HepG2 (cell line): ENCODE data around the gene SIAH1. TPM values are rescaled to one million over a fixed set of nuclear protein-coding genes. Genes with fewer than 3 reads are reported as not detected.

Experiments used
- ADNP ChIP-seq: sonication (generic); formaldehyde crosslinking; IDR thresholded peaks from 2 replicates; pipeline ENCODE4 v1.4.0; 2020; ENCODE audit warnings: missing genetic modification reagents
- ARHGAP35 ChIP-seq: sonication (generic); formaldehyde crosslinking; IDR thresholded peaks from 2 replicates; pipeline ENCODE4 v1.9.0; 2022; ENCODE audit warnings: mild to moderate bottlenecking, inconsistent platforms, moderate library complexity, missing genetic modification reagents, borderline replicate concordance
- ATF1 ChIP-seq: IDR thresholded peaks from 2 replicates; pipeline ENCODE4 v1.6.1; 2016; ENCODE audit warnings: mild to moderate bottlenecking, control low read depth
- CBX2 ChIP-seq, 2 experiments: fragments of 200-600 bp in 1 of 2; sonication (generic); formaldehyde crosslinking in 1 of 2; IDR thresholded peaks; 2 replicates each; pipeline versions ENCODE4 v1.7.0 to v1.8.1; 2018 to 2022; ENCODE audit warnings: low read depth in 2 of 2, low read length in 1 of 2, mild to moderate bottlenecking in 1 of 2, missing genetic modification reagents in 1 of 2
- CC2D1A ChIP-seq: sonication (generic); formaldehyde crosslinking; IDR thresholded peaks from 2 replicates; pipeline ENCODE4 v1.8.1; 2023; ENCODE audit warnings: mild to moderate bottlenecking, missing genetic modification reagents
- DMAP1 ChIP-seq: IDR thresholded peaks from 2 replicates; pipeline ENCODE4 v1.6.1; 2016
- GTF2F1 ChIP-seq: fragments of 150-350 bp; IDR thresholded peaks from 2 replicates; pipeline ENCODE4 v1.6.1; 2014; ENCODE audit warnings: low read length
- GZF1 ChIP-seq: sonication (generic); formaldehyde crosslinking; IDR thresholded peaks from 2 replicates; pipeline ENCODE4 v1.5.1; 2020; ENCODE audit warnings: mild to moderate bottlenecking, missing genetic modification reagents
- KMT2A ChIP-seq: sonication (generic); formaldehyde crosslinking; IDR thresholded peaks from 2 replicates; pipeline ENCODE4 v1.4.0; 2020; ENCODE audit warnings: missing genetic modification reagents
- PTBP1 ChIP-seq: fragments of 200-400 bp; formaldehyde crosslinking; IDR thresholded peaks from 2 replicates; pipeline ENCODE4 v1.6.1; 2018; ENCODE audit warnings: low read length, low read depth; ENCODE audit not compliant: poor library complexity, severe bottlenecking
- TBP ChIP-seq: sonication (generic); formaldehyde crosslinking; IDR thresholded peaks from 2 replicates; pipeline ENCODE4 v1.5.0; 2020; ENCODE audit warnings: missing genetic modification reagents
- TP53 ChIP-seq: sonication (generic); formaldehyde crosslinking; conservative IDR thresholded peaks from 2 replicates; pipeline ENCODE4 v1.4.0; 2020; ENCODE audit warnings: missing genetic modification reagents
- ZFAT ChIP-seq: sonication (generic); formaldehyde crosslinking; conservative IDR thresholded peaks from 2 replicates; pipeline ENCODE4 v1.8.1; 2023; ENCODE audit warnings: missing genetic modification reagents, inconsistent platforms
- ZNF282 ChIP-seq: fragments of 450-650 bp; IDR thresholded peaks from 2 replicates; pipeline ENCODE4 v1.6.1; 2018; ENCODE audit not compliant: partially characterized antibody
- ZNF543 ChIP-seq: sonication (generic); formaldehyde crosslinking; IDR thresholded peaks from 2 replicates; pipeline ENCODE4 v1.4.0; 2020; ENCODE audit warnings: mild to moderate bottlenecking, missing genetic modification reagents
- ZNF552 ChIP-seq: sonication (generic); formaldehyde crosslinking; IDR thresholded peaks from 2 replicates; pipeline ENCODE4 v1.9.0; 2022; ENCODE audit warnings: missing genetic modification reagents, mild to moderate bottlenecking, borderline replicate concordance
- ZSCAN30 ChIP-seq: sonication (generic); formaldehyde crosslinking; IDR thresholded peaks from 2 replicates; pipeline ENCODE4 v1.5.0; 2020; ENCODE audit warnings: mild to moderate bottlenecking, missing genetic modification reagents
- polyA plus RNA-seq, 8 experiments: library from polyadenylated mRNA; depleted of rRNA in 3 of 8; stranded (reverse) in 7 of 8; unstranded in 1 of 8; fragments of >200 nt; fragmentation: Illumina TruSeq in 4 of 8; extraction: Trizol in 4 of 8; gene quantifications; 2 replicates each; pipeline versions ENCODE4 v1.2.1 to v1.2.3, GENCODE V29; 2011 to 2016; ENCODE audit warnings: low read depth in 4 of 8, missing spikeins in 1 of 8, mixed read lengths in 1 of 8; ENCODE audit not compliant: insufficient read depth in 1 of 8
- total RNA-seq, 5 experiments: library from RNA; depleted of rRNA; stranded (reverse); fragments of >200 nt; fragmentation: Illumina TruSeq; extraction: Trizol; gene quantifications; 2 replicates each; pipeline ENCODE4 v1.2.3, GENCODE V29; 2016; ENCODE audit warnings: low read depth in 1 of 5
- TF ChIP-seq, protein P1 (sequence below): conservative IDR thresholded peaks from 2 replicates; pipeline ENCODE4 v1.6.1; 2018; ENCODE audit warnings: missing genetic modification reagents
- TF ChIP-seq, protein P2 (sequence below): sonication (generic); formaldehyde crosslinking; IDR thresholded peaks from 2 replicates; pipeline ENCODE4 v1.4.0; 2020; ENCODE audit warnings: missing genetic modification reagents
- TF ChIP-seq, protein P3 (sequence below): sonication (generic); formaldehyde crosslinking; IDR thresholded peaks from 2 replicates; pipeline ENCODE4 v1.5.0; 2020; ENCODE audit warnings: mild to moderate bottlenecking, missing genetic modification reagents, borderline replicate concordance
- TF ChIP-seq, protein P4 (sequence below): sonication (generic); formaldehyde crosslinking; IDR thresholded peaks from 2 replicates; pipeline ENCODE4 v1.4.0; 2020; ENCODE audit warnings: missing genetic modification reagents

Gene SIAH1
- total and polyA plus RNA-seq, 2 of the 13 experiments (the other 11 are each of a cell fraction or from before 2014, with no cell fraction given): 16.0 to 28.6 TPM

DNA sequence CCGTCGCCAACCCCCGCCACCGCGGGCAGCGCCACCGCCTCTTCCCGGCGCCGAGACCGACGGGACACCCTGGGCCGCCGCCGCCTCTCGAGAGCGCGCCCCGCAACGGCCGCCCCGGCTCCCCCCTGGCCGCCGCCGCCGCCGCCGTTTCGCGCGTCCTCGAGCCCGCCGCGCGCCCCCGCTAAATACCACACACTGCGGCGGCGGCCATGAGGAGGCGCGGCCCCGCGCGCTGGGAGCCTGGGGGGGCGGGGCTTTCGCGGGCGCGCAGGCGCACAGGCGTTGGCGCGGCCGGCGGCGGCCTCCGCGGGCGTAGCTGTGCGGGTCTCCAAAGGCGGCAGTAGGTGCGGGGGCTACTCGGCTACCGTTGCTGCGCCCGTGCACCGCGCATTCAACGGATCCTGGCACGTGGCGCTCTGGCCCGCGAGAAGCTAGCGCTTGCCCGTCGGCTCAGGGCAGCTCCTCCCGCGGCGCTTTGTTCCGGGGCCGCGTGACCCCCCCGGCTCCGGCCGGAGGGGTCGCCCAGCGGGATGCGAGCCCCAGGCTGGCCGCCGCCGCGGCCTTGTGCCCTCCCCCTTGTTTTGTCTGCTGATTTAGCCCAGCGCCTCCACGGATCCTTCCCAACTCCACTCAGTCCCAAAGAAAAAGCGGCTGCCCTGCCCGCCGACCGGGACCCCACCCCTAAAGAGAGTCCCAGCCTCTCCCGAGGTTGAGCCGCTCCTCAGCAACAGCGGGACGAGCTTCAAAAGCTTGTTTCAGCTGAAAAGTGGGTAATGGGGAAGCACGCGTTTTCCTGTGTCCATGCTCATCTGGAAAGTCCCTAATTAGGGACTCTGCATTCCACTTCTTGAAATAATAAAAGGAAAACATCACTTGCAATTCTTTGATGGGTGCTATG lies at the start of gene SIAH1 (continued):
- TF ChIP-seq, protein P1, sequence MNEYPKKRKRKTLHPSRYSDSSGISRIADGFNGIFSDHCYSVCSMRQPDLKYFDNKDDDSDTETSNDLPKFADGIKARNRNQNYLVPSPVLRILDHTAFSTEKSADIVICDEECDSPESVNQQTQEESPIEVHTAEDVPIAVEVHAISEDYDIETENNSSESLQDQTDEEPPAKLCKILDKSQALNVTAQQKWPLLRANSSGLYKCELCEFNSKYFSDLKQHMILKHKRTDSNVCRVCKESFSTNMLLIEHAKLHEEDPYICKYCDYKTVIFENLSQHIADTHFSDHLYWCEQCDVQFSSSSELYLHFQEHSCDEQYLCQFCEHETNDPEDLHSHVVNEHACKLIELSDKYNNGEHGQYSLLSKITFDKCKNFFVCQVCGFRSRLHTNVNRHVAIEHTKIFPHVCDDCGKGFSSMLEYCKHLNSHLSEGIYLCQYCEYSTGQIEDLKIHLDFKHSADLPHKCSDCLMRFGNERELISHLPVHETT (CRISPR knock-in tag): peak; percentile 17
- TF ChIP-seq ARHGAP35: no peak
- no peak; the same call in 1 of the 2 replicates for TF ChIP-seq KMT2A (CRISPR knock-in tag)
- TF ChIP-seq CC2D1A (CRISPR knock-in tag): no peak
- TF ChIP-seq, protein P2, sequence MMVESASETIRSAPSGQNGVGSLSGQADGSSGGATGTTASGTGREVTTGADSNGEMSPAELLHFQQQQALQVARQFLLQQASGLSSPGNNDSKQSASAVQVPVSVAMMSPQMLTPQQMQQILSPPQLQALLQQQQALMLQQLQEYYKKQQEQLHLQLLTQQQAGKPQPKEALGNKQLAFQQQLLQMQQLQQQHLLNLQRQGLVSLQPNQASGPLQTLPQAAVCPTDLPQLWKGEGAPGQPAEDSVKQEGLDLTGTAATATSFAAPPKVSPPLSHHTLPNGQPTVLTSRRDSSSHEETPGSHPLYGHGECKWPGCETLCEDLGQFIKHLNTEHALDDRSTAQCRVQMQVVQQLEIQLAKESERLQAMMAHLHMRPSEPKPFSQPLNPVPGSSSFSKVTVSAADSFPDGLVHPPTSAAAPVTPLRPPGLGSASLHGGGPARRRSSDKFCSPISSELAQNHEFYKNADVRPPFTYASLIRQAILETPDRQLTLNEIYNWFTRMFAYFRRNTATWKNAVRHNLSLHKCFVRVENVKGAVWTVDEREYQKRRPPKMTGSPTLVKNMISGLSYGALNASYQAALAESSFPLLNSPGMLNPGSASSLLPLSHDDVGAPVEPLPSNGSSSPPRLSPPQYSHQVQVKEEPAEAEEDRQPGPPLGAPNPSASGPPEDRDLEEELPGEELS: peak; percentile 16; the same call in 1 of the 2 replicates
- no peak for TF ChIP-seq ZFAT
- TF ChIP-seq GTF2F1: no peak
- no peak for TF ChIP-seq ZSCAN30 (CRISPR knock-in tag)
- no peak for TF ChIP-seq CBX2 (IDR thresholded peaks at IDR 0.05; ENCODE audit: low read depth, low read length)
- no peak for TF ChIP-seq CBX2 (CRISPR knock-in tag; IDR thresholded peaks at IDR 0.05; ENCODE audit: low read depth)
- no peak for TF ChIP-seq ZNF282
- TF ChIP-seq TP53 (CRISPR knock-in tag): no peak
- TF ChIP-seq, protein P3, sequence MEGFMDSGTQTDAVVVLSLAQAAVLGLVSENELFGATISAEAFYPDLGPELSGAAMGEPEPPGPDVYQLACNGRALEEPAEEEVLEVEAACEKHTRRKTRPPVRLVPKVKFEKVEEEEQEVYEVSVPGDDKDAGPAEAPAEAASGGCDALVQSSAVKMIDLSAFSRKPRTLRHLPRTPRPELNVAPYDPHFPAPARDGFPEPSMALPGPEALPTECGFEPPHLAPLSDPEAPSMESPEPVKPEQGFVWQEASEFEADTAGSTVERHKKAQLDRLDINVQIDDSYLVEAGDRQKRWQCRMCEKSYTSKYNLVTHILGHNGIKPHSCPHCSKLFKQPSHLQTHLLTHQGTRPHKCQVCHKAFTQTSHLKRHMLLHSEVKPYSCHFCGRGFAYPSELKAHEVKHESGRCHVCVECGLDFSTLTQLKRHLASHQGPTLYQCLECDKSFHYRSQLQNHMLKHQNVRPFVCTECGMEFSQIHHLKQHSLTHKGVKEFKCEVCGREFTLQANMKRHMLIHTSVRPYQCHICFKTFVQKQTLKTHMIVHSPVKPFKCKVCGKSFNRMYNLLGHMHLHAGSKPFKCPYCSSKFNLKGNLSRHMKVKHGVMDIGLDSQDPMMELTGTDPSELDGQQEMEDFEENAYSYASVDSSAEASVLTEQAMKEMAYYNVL (CRISPR knock-in tag): peak; percentile 81
- TF ChIP-seq, protein P4, sequence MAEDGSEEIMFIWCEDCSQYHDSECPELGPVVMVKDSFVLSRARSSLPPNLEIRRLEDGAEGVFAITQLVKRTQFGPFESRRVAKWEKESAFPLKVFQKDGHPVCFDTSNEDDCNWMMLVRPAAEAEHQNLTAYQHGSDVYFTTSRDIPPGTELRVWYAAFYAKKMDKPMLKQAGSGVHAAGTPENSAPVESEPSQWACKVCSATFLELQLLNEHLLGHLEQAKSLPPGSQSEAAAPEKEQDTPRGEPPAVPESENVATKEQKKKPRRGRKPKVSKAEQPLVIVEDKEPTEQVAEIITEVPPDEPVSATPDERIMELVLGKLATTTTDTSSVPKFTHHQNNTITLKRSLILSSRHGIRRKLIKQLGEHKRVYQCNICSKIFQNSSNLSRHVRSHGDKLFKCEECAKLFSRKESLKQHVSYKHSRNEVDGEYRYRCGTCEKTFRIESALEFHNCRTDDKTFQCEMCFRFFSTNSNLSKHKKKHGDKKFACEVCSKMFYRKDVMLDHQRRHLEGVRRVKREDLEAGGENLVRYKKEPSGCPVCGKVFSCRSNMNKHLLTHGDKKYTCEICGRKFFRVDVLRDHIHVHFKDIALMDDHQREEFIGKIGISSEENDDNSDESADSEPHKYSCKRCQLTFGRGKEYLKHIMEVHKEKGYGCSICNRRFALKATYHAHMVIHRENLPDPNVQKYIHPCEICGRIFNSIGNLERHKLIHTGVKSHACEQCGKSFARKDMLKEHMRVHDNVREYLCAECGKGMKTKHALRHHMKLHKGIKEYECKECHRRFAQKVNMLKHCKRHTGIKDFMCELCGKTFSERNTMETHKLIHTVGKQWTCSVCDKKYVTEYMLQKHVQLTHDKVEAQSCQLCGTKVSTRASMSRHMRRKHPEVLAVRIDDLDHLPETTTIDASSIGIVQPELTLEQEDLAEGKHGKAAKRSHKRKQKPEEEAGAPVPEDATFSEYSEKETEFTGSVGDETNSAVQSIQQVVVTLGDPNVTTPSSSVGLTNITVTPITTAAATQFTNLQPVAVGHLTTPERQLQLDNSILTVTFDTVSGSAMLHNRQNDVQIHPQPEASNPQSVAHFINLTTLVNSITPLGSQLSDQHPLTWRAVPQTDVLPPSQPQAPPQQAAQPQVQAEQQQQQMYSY (CRISPR knock-in tag): no peak
- no peak for TF ChIP-seq ATF1 (CRISPR knock-in tag)
- TF ChIP-seq PTBP1: no peak
- TF ChIP-seq GZF1: no peak
- no peak for TF ChIP-seq TBP (CRISPR knock-in tag)
- no peak for TF ChIP-seq ADNP (CRISPR knock-in tag)
- peak; percentile 81; the same call in 1 of the 2 replicates for TF ChIP-seq ZNF543 (CRISPR knock-in tag)
- TF ChIP-seq ZNF552: no peak
- TF ChIP-seq DMAP1: no peak; the same call in 1 of the 2 replicates
